Sigmoid colon (tissue), 4 donors: ENCODE results near the gene MAGI2.
A peak's percentile ranks its signal among the peaks of the same experiment; 100 is the strongest.

Experiments used
- CTCF ChIP-seq, 4 experiments: fragments of 450-650 bp in 3 of 4; fragments of 200-600 bp in 1 of 4; IDR thresholded peaks; one replicate each; pipeline ENCODE4 v1.5.1; 2016 to 2019; ENCODE audit warnings: antibody characterized with exemption in 4 of 4, mild to moderate bottlenecking in 3 of 4, moderate library complexity in 2 of 4
- EP300 ChIP-seq, 4 donors: sonication (generic); formaldehyde crosslinking; IDR thresholded peaks; one replicate each; pipeline ENCODE4 v1.6.1; 2017; ENCODE audit warnings: antibody characterized with exemption in 4 of 4
- POLR2A ChIP-seq, 2 donors: fragments of 450-650 bp; IDR thresholded peaks; one replicate each; pipeline ENCODE4 v1.6.1; 2016; ENCODE audit warnings: antibody characterized with exemption in 2 of 2, mild to moderate bottlenecking in 2 of 2, moderate library complexity in 2 of 2
- POLR2AphosphoS5 ChIP-seq, 4 donors: sonication (generic); formaldehyde crosslinking; IDR thresholded peaks; one replicate each; pipeline ENCODE4 v1.6.1; 2017; ENCODE audit warnings: antibody characterized with exemption in 4 of 4

GRCh38 chr7:79452032-79452494 lies 1.4 kb downstream of the MAGI2 start:
- TF ChIP-seq POLR2A (IDR thresholded peaks at IDR 0.05) (peak; percentile 76 to 80), CTCF (IDR thresholded peaks at IDR 0.05) (no peak), POLR2AphosphoS5 (IDR thresholded peaks at IDR 0.05) (peak; percentile 93 to 96 (median 94)), EP300 (IDR thresholded peaks at IDR 0.05) (peak in 2 of 4 donors; percentile 58 to 59)
